Stimulated activated CD8-positive, alpha-beta memory T cell treated with anti-CD3 and anti-CD28 coated beads, Interleukin-2, amount 100 ng/mL, for 48 hours (primary cell): ENCODE measurements around the gene SATB2.

ENCODE experiments used
- DNase-seq, 2 donors: peaks; one replicate each; pipeline ENCODE4 v3.0.0-alpha.2; 2020; ENCODE audit warnings: low read depth in 2 of 2

The SATB2 gene

GRCh38 chr2:199257261-199258224 lies 200.2 kb downstream of the SATB2 start:
- DNase-seq = no peak

GRCh38 chr2:199230091-199230490 lies 227.6 kb downstream of the SATB2 start:
- no peak for DNase-seq

- peak; percentile 0 to 20 for DNase-seq
Observed at GRCh38 chr2:199228887-199229819, 228.6 kb downstream of the SATB2 start.

- DNase-seq = no peak
Observed at GRCh38 chr2:199223791-199224190, 233.9 kb downstream of the SATB2 start.

- no peak for DNase-seq
Observed at GRCh38 chr2:199220920-199221319, 236.8 kb downstream of the SATB2 start.

GRCh38 chr2:199219551-199219950 lies 238.2 kb downstream of the SATB2 start:
- DNase-seq = no peak
